Amniotic epithelial cell (primary cell): Measurements from ENCODE around the gene NEDD8.

Source experiments
- DNase-seq: peaks from one replicate; pipeline ENCODE4 v3.0.0-alpha.2; 2010; ENCODE audit warnings: low read depth

Gene NEDD8

DNA sequence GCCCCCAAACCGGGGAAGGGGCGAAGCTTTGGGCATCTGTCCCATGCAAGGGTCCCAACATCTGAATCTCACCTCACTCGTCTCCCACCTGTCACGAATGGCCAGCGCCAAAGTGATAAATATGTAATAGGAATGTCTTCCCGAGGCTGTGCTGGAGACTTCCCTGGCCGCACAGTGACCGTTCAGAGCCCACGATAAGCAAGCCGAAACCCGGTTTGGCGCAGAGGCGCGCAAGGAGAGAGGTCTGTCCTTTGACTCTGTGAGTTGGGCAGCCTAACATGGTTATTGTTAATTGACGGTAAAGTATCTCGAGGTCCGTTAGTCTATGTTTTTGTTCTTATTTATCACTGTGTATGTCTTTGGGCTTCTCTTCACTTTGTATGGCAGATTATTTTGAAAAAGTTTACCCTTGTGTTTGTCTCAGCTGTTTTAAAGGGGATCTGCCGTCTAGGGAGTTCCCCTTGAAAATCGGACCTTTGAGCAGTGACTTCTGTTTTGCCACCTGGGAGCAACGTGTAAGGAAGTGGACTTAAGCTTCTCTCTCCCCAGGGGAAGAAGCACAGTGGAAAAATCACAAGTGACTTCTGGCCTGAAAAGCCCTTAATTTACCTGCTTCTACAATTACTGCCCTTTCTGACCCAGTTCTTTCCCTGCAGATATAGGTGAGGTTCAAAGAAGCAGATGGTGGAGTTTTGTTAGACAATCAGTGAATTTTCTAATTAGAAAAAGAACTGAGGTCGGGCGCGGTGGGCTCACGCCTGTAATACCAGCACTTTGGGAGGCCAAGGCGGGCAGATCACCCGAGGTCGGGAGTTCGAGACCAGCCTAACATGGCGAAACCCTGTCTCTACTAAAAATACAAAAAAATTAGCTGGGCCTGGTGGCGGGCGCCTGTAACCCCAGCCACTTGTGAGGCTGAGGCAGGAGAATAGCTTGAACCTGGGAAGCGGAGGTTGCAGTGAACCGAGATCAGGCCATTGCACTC lies 35.8 kb downstream of the NEDD8 start:
- DNase-seq = no peak

DNA sequence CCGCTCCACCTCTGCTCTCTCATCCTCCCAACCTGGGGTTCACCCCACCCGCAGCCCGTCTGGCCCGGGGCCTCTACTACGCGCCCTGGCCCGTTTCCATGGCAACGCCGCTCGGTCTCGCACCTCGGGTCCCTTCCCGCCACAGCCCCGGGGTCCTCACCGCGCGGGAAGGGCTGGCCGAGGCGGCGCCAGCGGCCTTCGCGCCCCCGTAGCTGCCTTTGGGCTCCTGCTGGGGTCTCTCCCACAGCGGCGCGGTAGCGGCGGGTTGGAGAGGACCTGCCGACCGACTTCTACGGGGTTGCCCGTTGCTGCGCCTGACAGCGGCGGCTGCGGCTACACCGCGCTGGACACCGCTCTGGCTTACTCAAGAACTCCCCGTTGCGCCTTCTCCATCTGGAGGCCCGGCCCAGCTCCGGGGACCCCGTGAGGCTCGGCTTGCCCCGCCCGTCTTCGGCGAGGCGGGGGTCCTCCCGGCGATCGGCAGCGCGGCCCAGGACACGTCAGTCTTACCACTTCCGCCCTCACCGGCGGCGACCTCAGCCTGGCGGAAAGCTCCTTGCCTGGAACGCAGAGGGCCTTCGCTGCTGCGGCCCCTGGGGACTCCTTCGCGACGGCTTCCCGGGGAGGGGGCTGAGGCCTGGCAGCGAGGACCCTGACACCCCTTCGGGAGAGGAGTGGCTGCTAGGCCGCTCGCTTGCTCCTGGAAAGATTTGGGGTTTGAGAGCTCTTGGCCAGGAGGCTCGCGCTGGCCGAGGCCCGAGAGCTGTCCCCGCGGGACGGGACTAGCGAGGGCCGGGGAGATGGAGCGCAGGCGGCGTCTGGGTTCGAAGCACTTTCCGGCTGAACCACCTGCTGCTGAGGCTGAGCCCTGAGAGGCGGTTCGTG lies 36.7 kb downstream of the NEDD8 start, which contains the start of gene TM9SF1:
Gene TM9SF1, minus strand, starts transcription at position 256 of the 885 bp plus-strand sequence. CDS start 422 bp downstream, outside the sequence.
- peak; percentile 83 for DNase-seq

DNA sequence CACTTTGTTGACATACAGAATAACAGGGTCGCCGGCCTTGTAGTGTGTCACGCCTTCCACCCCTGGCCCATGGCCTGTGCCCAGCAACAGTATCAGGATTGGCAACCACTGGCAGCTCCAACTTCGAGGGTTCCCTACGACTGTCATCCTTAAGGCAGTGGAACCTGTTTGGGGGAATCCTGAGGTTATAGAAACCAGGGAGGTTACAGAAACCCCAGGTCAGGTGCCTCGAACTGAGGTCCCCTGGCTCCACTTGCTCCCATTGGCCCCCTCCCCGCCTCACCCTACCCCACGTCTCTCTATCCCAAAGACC lies 37.3 kb downstream of the NEDD8 start:
- no peak for DNase-seq

DNA sequence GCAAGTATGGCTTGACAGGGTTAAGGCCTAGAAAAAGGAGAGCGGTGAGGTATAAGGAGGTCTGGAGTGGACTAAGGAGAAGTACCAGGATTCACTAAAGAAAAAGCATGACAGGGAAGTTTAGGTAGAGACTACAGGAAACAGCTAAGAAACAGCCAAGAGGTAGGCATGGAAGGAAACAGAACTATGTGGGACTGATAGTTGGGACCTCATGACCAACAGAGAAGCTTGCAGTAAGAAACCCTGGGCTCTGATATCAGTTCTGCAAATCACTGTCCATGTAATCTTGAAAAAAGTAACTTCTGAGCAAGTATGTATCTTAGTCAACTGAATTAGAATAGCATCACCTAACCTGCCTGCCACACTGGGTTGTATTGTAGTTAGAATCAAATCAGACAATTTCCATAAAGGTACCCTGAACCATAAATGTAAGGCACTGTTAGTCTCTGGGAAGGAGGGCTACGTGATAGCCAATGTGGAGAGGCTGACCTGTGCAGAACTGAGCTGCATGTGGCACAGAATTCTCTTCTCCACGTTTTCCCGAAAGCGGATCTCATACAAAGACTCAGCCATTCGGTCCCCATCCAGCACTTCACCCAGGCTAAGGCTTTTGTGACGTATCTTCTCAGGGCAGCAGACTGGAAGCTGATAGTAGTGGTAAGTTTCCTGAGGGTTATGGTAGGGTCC lies 37.8 kb downstream of the NEDD8 start:
- no peak for DNase-seq

DNA sequence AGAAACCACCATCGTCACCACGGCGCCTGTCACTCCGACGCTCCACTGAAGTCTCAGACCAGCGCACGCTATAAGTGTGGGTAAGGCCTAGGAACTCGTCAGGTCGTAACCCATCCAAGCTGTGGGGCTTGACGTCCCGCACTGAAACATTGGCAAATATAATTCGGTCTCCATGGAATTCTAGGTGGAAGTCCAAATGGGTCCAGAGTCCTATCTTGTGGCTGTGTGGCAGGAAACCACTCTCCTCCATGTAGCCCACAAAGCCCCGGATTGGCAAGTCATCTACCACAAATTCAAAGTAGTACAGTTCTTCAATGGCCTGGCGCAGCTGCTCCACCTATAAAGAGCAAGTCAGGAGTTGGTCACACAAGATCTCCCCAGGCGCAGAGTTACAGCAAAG lies 39.2 kb downstream of the NEDD8 start:
- DNase-seq = no peak

DNA sequence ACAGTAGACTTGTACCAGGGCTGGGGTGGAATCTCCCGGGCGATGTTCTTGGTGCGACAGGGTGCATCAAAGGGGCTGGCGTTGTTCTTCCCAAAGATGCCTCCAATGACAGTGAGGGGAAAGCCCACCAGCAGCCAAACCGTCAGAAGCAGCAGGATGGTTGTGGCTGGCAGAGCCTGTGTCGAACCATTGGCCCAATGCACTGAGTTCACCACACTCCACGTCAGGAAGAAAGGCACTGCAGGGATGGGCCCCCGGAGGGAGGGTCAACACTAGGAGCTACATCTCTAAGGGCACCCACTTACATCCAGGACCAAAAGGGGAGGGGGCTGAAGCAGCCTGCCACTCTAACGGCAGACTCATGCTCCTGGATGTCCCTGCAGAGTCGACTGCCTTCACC lies 41.8 kb downstream of the NEDD8 start:
- no peak for DNase-seq

DNA sequence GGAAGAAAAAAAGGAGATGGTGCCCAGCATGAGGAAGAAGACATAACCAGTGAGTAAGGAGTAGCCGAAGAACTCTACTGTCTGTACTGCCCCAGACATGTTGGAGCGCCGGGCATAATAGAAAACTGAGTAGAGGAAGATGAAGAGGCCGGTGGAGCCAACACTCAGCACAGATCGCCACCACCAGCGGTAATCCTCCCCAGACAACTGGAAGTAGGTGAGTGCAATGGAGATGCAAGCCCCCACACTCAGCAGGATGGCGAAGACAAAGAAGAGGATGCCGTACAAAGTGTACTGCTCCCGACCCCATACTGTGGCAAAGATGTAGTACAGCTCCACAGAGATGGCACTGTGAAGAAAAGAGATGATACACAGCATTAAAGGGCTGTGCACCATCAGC lies 42.7 kb downstream of the NEDD8 start:
- DNase-seq = no peak

DNA sequence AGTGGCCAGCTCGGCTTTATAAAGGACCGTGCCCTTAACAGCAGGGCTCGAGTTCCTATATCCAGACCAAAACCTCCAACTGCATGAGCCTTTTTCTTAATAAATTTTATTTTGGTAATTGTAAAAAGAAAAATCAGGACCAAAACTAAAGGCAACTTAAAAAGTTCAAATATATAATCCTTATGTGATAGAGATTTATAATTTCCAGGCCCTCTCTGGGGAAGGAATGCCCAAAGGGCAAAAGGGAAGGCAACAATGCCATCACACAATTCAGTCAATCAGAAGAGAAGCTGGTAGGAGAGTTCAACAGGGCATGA lies 43.1 kb downstream of the NEDD8 start:
- DNase-seq = no peak

DNA sequence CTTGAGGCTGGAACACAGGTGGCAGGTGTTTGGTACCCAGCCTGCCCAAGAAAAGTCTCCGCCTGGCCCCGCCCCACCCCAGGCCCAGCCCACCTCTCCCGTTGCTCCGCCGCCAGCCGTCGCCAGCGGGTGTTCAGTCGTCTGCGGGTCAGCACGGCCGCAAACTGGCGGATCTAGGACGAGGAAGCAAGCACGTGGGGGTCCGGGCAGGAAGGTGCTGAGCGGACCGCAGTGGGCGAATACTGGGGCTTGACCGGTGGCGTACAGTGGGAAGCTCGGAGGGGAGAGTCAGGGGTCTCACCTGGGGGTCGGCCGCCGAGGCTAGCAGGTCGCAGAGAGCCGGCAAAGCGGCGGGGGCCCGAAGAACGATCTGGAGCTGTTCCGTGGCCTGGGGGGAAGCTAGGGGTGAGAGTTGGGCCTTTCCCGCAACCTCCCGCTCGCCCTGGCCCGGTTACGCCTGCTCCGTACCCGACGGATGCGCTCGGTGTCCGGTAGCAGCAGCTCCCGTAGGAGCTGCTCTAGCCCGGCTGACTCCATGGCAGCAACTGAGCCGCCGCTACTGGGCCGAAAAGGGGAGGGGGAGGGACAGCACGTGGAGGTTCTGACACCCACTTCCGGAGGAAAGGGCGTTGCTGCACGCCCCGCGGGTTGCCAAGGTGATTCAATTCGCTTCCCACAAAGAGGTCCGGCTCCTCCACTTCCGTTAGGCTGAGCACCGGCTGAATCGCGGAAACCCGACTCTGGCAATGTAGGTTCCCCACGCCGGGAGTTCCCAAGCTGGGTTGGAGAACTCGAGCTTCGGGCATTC lies 43.7 kb downstream of the NEDD8 start, which contains the start of gene IPO4:
Gene IPO4, minus strand, starts transcription at position 566 of the 808 bp plus-strand sequence. Its CDS starts 29 bp downstream, at position 537.
- peak; percentile 98 for DNase-seq

DNA sequence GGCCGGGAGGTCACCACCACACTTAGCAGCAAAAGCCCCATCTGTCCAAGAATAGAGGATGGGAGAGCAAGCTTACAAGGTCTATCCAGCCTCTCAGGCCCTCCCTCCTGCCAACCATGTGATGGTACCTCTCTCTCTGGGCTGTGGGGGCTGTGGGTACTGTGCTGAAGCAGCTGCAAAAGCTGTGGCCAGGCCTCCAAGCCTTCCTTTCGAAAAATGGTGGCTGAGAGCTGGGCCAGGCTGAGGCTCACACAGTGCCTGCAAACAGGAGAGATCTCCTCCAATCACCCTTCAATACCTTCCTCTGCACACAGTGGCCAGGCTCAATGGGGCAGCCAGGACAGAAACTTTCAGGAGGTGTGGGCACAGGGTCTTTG lies 44.6 kb downstream of the NEDD8 start:
- no peak for DNase-seq

DNA sequence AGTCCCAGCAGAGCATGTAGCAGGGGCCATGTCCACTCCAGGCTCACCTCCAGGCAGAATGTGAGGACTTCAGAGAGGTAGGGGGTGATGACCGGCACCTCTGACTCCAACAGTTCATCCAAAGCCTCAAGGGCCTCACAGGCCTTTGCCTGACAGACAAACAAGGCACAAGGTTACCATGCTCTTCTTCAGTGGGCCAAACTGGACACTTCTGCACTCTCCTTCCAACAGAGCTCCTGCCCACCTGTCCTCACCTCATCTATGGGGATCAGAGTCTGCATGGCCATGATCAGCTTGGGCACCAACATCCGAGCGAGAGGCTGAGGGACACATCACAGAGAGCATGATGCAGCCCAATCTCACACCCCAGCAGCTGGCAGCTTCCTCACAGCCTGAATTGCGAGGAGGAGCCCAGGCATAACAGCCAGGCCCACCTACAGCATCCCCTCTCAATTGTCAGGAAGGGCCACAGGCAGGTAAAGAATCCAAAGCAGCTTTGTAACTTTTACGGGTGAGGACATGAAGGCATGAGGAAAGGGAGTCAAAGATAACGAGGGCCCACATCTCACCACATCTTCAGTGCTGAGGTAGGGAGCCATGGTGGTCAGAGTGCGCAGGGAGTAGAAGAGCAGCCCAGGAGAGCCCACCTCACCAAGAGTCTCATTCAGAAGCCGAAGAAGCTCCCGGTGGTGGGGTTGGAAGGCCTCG lies 45.2 kb downstream of the NEDD8 start:
- no peak for DNase-seq

DNA sequence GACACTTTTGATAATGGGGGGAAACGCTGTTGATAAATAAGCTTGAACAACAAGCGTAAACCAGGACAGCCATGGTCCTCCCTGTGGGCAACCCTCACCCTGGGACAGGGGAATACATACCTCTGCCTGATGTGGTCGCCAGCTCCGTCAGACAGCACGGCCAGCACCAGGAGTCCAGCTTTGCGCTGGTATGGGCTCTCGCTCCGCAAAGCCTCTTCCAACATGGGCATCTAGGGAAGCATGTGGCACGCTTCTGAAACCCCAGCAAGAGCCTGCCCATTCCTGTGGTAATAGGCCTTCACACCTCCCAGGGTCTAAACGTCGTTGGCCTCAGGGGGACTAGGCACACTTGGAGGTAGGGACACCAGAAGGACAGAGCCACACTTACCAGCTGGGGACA lies 46.4 kb downstream of the NEDD8 start:
- DNase-seq = no peak

DNA sequence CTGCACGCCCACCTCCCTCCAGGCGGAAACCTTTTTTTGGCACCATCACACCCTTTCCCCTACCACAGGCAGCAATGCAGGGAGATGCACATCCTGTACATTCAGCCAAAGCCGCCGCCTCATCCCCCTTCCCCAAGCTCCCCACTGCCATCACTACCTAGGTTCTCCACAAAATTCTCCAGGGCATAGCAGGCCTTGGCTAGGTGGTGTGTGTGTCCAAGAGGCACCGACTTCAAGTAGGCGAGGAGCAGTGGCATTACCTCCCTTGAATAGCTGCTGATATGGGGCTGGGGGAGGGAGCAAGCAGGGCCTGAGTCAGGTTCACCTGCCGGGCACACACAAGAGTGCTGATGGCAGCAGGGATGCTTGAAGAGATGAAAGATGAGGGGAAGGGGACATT lies 47.1 kb downstream of the NEDD8 start:
- DNase-seq = no peak

DNA sequence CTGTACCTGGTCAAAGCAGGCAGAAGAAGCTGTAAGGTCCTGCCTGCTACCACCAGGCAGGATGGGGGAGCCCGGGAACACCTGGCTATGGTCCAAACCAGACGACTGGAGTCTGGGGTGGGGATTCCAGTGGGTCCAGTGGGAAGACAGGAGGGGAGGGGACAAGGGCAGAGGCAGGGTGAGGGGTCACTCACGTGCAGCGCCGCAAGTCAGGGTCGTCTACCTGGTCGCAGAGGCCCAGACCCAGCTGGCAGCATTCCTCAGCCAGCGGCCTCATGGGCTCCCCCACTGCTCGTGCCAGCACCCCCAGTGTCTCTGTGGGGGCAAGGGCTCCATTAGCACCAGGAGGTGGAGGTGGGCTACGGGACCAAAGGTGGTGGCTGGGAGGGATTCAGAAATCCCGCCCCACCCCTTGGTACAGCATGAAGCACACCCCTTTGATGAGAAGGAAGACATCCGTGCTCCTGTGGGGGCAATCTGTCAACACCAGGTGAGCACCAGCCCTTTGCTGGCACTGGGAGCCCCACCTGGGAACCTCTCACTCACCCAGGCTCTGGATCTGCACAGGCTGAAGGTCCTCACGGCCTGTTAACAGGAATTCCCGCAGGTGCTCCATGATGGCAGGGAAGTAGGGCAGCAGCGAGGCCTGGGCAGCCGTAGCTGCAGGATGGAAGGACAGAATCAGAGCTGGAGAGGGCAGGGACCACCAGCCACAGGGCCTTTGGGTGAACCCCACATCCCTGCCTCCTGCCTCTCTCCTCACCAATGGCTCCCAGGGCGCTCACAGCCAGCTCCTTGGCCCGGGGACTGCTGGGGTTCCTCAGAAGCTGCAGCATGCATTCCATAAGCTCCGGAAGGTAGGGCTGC lies 47.8 kb downstream of the NEDD8 start:
- no peak for DNase-seq

DNA sequence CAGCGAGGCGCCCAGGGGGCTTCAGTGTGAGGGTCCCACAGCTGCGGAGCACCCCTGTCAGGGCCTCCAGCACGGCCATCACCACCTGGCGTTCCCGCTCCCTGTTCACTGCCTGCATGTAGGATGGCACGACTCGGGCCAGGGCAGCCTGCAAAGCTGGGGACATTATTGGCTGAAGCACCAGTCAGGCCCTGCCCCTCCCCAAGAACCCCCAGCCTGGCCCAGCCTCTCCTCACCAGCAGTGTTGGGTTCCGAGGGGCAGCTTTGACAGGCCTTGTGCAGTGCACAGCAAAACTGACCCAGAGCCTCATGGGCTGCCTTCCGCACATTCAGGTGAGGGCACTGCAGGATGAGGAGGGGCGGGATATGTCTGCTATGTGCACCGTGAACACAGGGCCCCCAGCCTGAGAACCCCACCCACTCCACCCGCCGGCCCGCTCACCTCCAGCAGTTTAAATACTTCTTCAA lies 49.1 kb downstream of the NEDD8 start:
- DNase-seq = no peak

DNA sequence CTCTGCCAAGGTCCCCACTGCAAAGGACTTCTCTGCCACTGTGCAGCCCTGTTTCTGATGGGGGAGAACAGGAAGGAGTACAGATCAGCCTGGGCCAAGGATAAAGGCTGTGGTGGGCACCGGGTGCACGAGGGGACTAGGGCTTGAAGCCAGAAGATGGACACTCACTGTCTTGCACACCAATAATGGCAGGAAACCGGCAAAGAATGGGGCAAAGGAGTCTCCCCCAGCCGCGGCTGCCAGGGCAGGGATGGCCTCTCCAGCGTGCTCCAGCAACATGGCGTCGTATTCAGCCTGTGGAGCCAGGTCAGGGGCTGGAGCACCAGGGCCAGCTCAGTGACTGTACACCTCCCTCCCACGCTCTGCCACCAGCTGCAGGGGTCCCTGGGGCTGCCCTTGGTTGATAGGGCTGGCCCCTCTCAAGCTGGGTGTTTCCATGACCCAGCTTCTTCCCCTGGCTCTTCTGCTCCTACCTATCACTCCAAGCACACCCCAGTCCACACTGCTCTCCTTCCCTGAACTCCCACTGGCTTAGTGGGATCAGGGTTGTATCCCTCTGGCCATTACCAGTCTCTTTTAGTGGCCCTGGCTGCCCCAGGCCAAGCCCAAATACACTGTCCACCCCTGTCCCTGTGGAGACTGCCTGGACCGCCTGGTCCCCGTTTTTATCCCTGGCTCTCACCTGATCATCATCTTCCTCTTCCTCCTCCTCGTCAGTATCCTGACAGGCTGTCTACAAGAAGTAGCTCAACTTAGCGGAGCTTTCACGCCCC lies 49.9 kb downstream of the NEDD8 start:
- DNase-seq = no peak

DNA sequence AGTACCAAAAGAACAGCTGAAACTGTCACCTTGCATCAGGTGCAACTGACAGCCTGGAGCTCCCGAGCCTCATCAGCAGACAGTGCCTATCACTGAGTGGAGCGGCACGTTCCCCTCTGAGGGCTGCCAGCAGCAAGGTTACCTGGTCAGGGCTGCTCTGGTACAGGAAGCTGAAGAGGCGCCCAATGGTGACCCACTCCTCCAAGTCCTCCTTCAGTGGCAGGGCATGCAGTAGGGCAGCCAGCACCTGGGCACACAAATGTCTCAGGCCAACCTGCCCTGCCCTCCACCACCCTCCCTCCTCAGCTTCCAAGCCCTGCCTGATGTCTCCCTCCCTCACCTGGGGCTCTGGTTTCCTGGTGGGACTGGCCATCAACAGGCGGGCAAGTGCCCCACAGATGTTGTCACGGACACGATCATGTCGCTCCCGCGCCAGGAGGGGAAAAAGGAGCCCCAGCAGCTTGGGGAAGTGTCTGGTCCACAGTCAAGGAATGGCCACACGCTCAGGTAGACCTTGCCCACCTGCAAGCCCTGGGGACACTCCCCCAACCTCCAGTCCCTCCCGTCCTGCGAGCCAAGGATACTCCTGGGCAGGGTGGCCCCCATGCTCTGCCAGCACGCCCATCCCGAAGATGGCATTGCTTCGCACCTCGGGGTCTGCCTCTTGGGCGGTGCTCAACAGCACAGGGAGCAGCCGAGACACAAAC lies 50.6 kb downstream of the NEDD8 start:
- no peak for DNase-seq
